D721Med (cell line): Measurements from ENCODE around the gene GHRHR.

Experiments
- DNase-seq: peaks from one replicate; pipeline ENCODE4 v3.0.0; 2011; ENCODE audit warnings: low spot score; ENCODE audit not compliant: insufficient read length
- FAIRE-seq: peaks from 2 replicates; lab custom pipeline; 2011; peaks lifted over from hg19 to GRCh38; lab: Jason Lieb, UNC
- CTCF ChIP-seq: IDR thresholded peaks from 2 replicates; pipeline ENCODE4 v1.5.1; 2012; ENCODE audit warnings: mild to moderate bottlenecking, control low read depth; ENCODE audit not compliant: insufficient read depth; ENCODE audit errors: missing control alignments

Gene GHRHR

GRCh38 chr7:30989008-30989823 lies 25.5 kb downstream of the GHRHR start:
- no peak for TF ChIP-seq CTCF
- FAIRE-seq (no peak), DNase-seq (no peak)

- no peak for FAIRE-seq
- TF ChIP-seq CTCF = no peak
- no peak for DNase-seq
These were observed 26.3 kb downstream of the GHRHR start for GRCh38 chr7:30989824-30990672.

GRCh38 chr7:30990673-30991170 lies 27.0 kb downstream of the GHRHR start:
- no peak for TF ChIP-seq CTCF
- DNase-seq (no peak), FAIRE-seq (no peak)

DNA sequence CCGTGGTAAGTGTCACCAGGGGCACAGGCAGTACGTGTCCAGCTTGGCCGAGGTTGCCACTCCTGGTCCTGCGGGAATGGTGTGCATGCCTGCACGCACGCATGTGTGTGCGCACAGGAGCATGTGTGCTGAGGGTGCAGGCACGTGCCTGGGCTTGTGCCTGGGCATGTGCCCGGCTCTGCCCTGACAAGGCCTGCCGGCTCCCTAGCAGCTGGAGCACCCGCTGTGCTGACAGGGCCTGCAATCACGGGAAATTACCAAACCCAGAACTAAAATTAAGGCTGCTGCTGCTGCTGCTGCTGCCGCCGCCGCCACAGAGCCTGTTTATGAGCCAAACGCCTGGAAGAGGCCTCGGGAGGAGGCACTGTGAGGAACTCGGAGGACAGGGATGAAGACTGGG lies 28.7 kb downstream of the GHRHR start:
- no peak for DNase-seq
- FAIRE-seq = no peak
- no peak for TF ChIP-seq CTCF

- no peak for FAIRE-seq
- DNase-seq = no peak
- TF ChIP-seq CTCF = no peak
These were observed 30.7 kb downstream of the GHRHR start for GRCh38 chr7:30994206-30995100.

DNA sequence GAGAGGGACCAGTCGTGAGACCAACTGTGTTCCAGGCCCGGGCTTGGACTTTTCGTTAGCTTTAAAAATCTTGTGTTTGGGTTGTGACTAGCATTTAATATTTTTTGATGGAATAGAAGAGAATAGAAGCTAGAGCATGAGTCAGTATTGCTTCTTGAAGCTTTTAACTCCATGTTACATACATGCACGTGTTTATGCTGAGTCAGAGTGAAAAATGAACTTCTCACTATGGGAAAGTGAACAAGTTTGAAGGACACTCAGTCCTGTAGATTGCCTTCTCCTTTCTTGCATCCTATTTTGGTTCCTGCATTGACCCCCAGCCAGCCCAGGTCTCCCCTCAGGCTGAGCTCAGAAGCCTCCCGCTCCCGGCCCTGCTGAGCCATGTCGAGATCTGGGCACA lies 31.8 kb downstream of the GHRHR start:
- no peak for FAIRE-seq
- no peak for TF ChIP-seq CTCF

More for the DNA sequence above, 31.8 kb downstream of the GHRHR start:
- no peak for DNase-seq
